Effector memory CD8-positive, alpha-beta T cell (primary cell): Measurements from ENCODE around the gene CCT8.

Experiments
- ATAC-seq: fragments of 150-1000 bp; cut with Tn5 transposase; replicated peaks from 2 replicates; pipeline ENCODE4 v1.10.0; 2021; ENCODE audit warnings: mild to moderate bottlenecking, moderate library complexity
- DNase-seq, 3 experiments: peaks; one replicate each; pipeline ENCODE4 v3.0.0; 2021
- H3K27ac Mint-ChIP-seq, 2 donors: one replicate each; pipeline ENCODE4 v1.8.0; 2022; ENCODE audit warnings: mild to moderate bottlenecking in 2 of 2, mixed read lengths in 2 of 2, moderate library complexity in 2 of 2
- H3K27me3 Mint-ChIP-seq, 2 donors: one replicate each; pipeline ENCODE4 v1.8.0; 2022; ENCODE audit warnings: mixed read lengths in 2 of 2
- H3K36me3 Mint-ChIP-seq: one replicate; pipeline ENCODE4 v1.8.0; 2022; ENCODE audit warnings: mild to moderate bottlenecking, moderate library complexity, mixed read lengths; ENCODE audit not compliant: insufficient read depth
- H3K4me1 Mint-ChIP-seq, 2 donors: one replicate each; pipeline ENCODE4 v1.8.0; 2022; ENCODE audit warnings: low read depth in 2 of 2, mixed read lengths in 2 of 2
- H3K4me3 Mint-ChIP-seq, 2 donors: one replicate each; pipeline ENCODE4 v1.8.0; 2022; ENCODE audit warnings: mild to moderate bottlenecking in 2 of 2, mixed read lengths in 2 of 2, moderate library complexity in 2 of 2
- H3K9me3 Mint-ChIP-seq, 2 donors: one replicate each; pipeline ENCODE4 v1.8.0; 2022; ENCODE audit warnings: mixed read lengths in 2 of 2

CCT8 gene

DNA sequence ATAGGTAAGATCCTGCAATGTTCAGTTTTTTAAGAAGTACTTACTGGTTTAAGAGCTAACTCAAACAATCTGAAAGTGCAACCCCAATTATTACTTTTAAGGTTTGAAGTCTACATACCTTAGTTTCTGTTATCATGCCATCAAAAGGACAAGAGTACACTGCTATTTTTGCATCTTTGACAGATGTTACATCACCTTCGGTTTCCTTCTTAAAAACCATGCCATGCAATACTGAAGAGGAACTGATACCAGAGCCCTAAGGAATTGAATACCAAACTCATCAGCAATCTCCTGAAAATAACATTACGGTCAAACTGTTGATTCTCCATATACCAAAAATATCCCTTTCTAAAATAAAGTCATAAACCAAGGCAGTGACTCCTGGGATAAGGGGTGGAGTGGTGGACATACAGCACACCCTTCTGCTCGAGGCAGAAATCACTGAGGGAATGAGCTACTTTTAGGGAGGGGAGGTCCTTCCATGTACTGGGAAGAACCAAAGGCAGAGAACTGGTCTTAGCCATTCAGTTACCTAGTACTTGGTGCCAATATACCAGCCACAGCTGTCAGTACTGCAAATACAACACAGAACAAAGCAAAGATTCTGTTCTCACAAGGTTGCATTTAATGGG lies 8.5 kb downstream of the CCT8 start:
- DNase-seq (no peak), ATAC-seq (no peak)
- Mint-ChIP-seq H3K9me3 (no peaks in the 10 kb centered on the region), H3K36me3 (peaks cover 98% of the 10 kb centered on the region), H3K27me3 (no peaks in the 10 kb centered on the region), H3K4me3 (no peak overlapping the region), H3K27ac (no peak overlapping the region), H3K4me1 (no peaks in the 10 kb centered on the region)

DNA sequence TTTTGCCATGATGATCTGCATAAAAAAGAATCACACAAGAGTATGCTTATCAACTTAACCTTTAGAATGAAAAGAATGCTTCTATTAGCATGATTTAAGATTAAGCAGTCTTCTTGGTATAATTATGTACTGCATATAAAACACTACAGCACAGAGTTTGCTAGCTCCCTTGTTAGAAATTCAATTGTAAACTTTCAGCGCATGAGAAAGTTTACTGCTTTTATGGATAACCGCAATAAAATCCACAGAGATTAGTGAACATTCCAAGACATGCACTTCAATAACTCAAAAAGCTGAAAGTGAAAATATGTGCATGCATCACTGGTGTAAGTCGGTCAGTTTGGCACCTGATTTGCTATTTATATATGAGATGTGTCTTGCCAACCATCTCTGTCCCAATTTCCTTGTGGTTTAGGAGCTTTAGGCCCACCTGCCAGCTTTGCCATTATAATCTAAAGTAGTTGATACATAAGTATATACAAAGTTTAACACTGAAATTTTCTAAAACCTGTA lies 16.9 kb downstream of the CCT8 start:
- no peaks in the 10 kb centered on the region for H3K4me1 Mint-ChIP-seq
- no peak overlapping the region for H3K4me3 Mint-ChIP-seq
- no peaks in the 10 kb centered on the region for H3K27me3 Mint-ChIP-seq
- no peak for ATAC-seq
- H3K27ac Mint-ChIP-seq = no peak overlapping the region
- DNase-seq = no peak
- H3K36me3 Mint-ChIP-seq = peaks cover 40% of the 10 kb centered on the region
- H3K9me3 Mint-ChIP-seq = no peaks in the 10 kb centered on the region

DNA sequence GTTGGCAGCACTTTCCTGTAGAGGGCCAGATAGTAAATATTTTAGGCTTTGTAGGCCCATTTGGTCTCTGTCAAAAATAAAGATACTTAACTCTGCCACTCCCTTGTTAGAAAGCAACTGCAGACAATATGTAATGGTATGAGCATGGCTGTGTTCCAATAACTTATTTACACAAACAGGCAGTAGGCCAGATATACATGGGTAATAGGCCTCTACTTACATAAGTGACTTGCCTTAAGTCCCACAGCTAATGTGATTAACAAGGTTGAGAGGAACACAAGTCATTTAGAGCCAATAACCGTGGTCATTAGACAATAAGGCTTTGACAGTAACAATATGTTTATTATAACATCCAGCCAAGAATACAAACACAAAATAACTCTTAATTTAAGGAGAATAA lies 17.4 kb downstream of the CCT8 start:
- Mint-ChIP-seq H3K36me3 (peaks cover 34% of the 10 kb centered on the region), H3K9me3 (no peaks in the 10 kb centered on the region), H3K27me3 (no peaks in the 10 kb centered on the region), H3K4me1 (no peaks in the 10 kb centered on the region), H3K27ac (no peak overlapping the region), H3K4me3 (no peak overlapping the region)
- DNase-seq = no peak
- ATAC-seq = no peak

DNA sequence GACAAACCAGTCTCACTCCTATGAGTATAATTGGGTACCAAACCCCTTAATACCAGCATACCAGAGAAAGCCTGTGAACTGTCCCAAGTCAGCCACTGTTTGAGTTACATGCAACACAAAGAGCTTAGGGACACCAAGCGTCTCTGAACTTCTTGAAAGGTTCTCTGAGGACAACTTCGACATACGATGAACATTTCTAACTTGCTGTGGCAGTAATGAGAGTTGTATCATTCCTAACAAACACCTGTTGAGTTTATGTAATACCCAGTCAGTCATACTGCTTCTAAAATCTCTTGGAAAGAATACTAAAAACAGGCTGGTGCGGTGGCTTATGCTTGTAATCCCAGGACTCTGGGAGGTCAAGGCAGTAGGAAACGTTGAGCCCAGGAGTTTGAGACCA lies 18.4 kb downstream of the CCT8 start:
- no peaks in the 10 kb centered on the region for H3K9me3 Mint-ChIP-seq
- DNase-seq (no peak), ATAC-seq (no peak)
- H3K4me3 Mint-ChIP-seq = no peak overlapping the region
- H3K4me1 Mint-ChIP-seq = no peaks in the 10 kb centered on the region
- peak overlapping the region in 1 of 2 donors; percentile 38 for H3K27ac Mint-ChIP-seq
- peaks cover 25% of the 10 kb centered on the region for H3K36me3 Mint-ChIP-seq
- H3K27me3 Mint-ChIP-seq = no peaks in the 10 kb centered on the region

DNA sequence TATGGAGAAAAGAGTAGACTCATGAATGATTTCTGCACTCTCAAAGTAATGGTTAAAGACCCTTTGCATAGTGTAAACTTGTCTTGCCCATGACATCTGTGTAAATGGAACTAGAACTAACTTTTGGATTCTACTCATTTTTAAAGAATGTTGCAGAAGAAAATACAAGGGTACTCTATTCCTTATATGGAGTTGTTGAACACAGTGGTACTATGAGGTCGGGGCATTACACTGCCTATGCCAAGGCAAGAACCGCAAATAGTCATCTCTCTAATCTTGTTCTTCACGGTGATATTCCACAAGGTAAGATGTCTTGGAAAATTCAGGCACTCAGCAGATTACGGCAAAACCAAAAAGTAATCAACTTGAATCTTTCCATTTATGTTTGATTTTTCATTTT lies 19.8 kb downstream of the CCT8 start:
- peak overlapping the region in 1 of 2 donors; percentile 31 for H3K27ac Mint-ChIP-seq
- no peaks in the 10 kb centered on the region for H3K27me3 Mint-ChIP-seq
- H3K9me3 Mint-ChIP-seq = no peaks in the 10 kb centered on the region
- H3K36me3 Mint-ChIP-seq = peaks cover 22% of the 10 kb centered on the region
- no peak overlapping the region for H3K4me3 Mint-ChIP-seq
- ATAC-seq (no peak), DNase-seq (no peak)
- no peaks in the 10 kb centered on the region for H3K4me1 Mint-ChIP-seq

DNA sequence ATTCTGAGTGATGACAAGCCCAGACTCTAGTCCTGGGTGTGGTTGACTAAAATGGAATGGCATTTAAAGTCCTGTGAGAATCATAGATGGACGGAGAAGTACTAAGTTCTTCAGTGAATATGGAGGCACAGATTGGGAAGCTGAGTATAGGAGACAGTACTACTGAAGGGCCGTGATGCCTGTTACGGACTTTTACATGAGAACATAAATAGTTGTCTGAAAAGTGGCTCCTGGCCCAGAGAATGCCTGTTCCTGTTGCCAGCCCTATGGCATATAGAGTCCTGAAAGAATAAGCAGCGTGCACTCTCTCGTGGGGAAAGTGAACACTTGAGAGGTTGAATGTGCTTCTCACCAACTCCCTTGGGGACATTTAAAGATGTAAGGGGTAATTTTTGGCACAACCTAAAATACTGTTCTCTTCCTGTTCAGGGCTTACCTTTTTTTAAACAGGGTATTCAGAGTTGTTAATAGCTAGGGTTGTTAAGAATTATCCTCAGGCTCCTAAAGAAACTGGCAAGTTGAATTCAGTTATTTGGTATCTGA lies 20.4 kb downstream of the CCT8 start:
- Mint-ChIP-seq H3K4me3 (no peak overlapping the region), H3K9me3 (no peaks in the 10 kb centered on the region), H3K4me1 (no peaks in the 10 kb centered on the region), H3K36me3 (peaks cover 19% of the 10 kb centered on the region), H3K27me3 (no peaks in the 10 kb centered on the region), H3K27ac (peak overlapping the region; percentile 13 to 31)
- DNase-seq (no peak), ATAC-seq (no peak)

DNA sequence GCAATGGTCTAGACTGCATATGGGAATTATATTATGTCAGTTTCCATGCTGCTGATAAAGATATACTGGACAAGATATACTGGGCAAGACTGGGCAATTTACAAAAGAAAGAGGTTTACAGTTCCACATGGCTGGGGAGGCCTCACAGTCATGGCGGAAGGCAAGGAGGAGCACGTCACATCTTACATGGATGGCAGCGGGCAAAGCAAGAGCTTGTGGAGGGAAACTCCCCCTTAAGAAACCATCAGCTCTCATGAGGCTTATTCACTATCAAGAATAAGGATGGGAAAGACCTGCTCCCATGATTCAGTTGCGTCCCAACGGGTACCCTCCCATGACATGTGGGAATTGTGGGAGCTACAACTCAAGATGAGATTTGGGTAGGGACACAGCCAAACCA lies 21.2 kb downstream of the CCT8 start:
- Mint-ChIP-seq H3K4me3 (no peak overlapping the region), H3K4me1 (no peaks in the 10 kb centered on the region), H3K27me3 (no peaks in the 10 kb centered on the region), H3K27ac (no peak overlapping the region), H3K9me3 (no peaks in the 10 kb centered on the region), H3K36me3 (peaks cover 19% of the 10 kb centered on the region)
- DNase-seq (no peak), ATAC-seq (no peak)

DNA sequence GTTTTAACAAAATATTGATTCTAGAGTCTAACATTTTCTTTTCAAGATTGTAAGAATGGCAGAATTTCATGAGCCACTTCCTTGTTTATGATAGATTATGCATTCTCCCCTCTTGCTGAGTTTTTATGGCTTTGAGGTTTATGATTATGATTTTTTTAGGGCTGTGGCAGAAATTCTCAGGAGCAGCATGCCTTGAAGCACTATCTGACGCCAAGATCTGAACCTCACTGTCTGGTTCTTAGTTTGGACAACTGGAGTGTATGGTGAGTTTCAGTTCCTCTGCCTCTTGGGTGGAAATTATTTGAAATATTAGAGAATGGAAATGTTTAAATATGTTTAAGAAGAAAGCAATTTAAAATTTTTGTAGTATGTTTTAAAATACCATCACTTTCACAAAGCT lies 38.8 kb downstream of the CCT8 start:
- DNase-seq (no peak), ATAC-seq (no peak)
- Mint-ChIP-seq H3K9me3 (no peaks in the 10 kb centered on the region), H3K27me3 (no peaks in the 10 kb centered on the region), H3K4me3 (no peak overlapping the region), H3K4me1 (peaks cover 7 to 15% of the 10 kb centered on the region in 2 donors), H3K36me3 (peaks cover 92% of the 10 kb centered on the region), H3K27ac (no peak overlapping the region)

DNA sequence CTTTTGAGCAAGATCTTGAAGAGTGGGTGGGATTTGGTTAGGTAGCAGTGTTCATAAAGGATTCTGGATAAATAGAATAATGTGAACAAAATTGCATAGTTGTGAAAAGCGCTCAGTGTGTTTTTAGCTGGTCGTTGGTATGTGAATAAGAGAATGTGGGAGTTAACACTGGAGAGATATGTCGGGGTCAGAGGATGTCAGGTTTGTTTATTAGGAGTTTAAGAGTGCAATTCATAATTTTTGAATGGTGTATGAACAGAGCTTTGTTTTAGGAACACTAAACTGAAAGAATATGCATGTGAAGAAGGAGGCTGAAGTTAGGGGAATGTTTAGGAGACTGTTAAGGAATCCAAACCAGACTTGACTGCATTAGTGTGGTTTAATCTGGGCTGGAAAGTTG lies 39.6 kb downstream of the CCT8 start:
- peaks cover 8 to 22% of the 10 kb centered on the region in 2 donors for H3K4me1 Mint-ChIP-seq
- H3K27me3 Mint-ChIP-seq = no peaks in the 10 kb centered on the region
- no peaks in the 10 kb centered on the region for H3K9me3 Mint-ChIP-seq
- no peak for ATAC-seq
- H3K36me3 Mint-ChIP-seq = peaks cover 94% of the 10 kb centered on the region
- H3K4me3 Mint-ChIP-seq = no peak overlapping the region
- H3K27ac Mint-ChIP-seq = peak overlapping the region in 1 of 2 donors; percentile 5
- DNase-seq = no peak

DNA sequence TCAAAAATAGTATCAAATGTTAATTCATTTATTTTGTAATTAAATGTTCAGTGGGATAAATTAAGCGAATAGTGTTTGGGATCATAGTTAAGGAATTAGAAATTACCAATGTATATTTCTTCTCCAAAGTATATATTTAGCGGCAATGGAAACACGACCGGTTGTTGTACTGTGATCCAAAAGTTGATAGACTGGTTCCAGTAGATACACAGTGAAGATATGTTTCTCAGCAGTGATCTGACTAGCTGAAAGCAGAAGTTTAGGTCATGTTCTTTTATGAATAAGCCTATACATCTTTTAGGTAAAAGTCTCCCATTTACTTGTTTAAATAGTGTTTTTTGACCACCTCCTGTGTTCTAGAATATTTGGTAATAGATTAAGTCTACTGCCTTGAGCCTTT lies 40.1 kb downstream of the CCT8 start:
- Mint-ChIP-seq H3K27ac (peak overlapping the region in 1 of 2 donors; percentile 5), H3K9me3 (no peaks in the 10 kb centered on the region), H3K4me3 (no peak overlapping the region), H3K27me3 (no peaks in the 10 kb centered on the region), H3K4me1 (peaks cover 8 to 22% of the 10 kb centered on the region in 2 donors), H3K36me3 (peaks cover 94% of the 10 kb centered on the region)
- no peak for ATAC-seq
- DNase-seq = no peak

DNA sequence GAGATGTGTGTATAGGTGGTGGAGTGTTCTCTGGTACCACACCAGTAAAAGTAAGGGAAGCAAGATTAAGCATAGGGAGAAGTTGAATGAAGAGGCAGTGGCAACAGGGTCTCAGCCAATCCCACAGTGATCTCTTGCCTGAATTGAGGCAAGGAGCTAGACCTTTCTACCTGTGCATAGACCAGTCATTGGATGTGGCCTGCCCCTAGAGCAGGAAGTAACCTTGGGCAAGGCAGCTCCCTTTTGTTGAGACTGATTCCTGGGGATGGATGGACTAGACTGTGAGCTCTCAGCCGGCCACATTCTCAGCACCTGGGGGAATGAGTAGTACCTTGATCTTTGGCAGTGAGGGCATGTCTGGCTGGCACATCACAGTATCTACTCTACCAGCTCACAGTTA lies 42.5 kb downstream of the CCT8 start:
- no peak for DNase-seq
- ATAC-seq = no peak
- H3K4me3 Mint-ChIP-seq = no peak overlapping the region
- peaks cover 15 to 31% of the 10 kb centered on the region in 2 donors for H3K4me1 Mint-ChIP-seq
- no peaks in the 10 kb centered on the region for H3K9me3 Mint-ChIP-seq
- no peak overlapping the region for H3K27ac Mint-ChIP-seq
- peaks cover 81% of the 10 kb centered on the region for H3K36me3 Mint-ChIP-seq
- no peaks in the 10 kb centered on the region for H3K27me3 Mint-ChIP-seq

DNA sequence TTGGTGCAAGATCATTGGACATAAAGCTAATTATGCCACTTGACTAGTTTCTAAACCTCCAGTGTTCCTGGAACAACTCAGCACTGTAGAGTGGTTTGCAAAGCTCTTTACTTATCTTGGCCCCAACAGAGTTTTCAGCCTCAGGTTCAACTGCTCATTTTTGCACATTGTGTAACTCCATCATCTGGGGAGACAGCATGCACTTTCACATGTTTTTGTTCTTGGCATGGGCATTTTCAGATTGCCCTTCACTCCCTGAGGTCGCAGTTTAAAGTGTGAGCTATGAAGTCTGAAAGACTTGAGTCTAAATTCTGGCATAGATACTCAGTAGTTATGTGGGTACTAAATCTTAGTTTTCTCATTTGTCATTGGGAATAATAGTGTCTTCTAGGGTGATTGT lies 43.9 kb downstream of the CCT8 start:
- peaks cover 81% of the 10 kb centered on the region for H3K36me3 Mint-ChIP-seq
- H3K9me3 Mint-ChIP-seq = no peaks in the 10 kb centered on the region
- H3K4me1 Mint-ChIP-seq = peaks cover 26 to 44% of the 10 kb centered on the region in 2 donors
- ATAC-seq (no peak), DNase-seq (no peak)
- H3K4me3 Mint-ChIP-seq = no peak overlapping the region
- H3K27me3 Mint-ChIP-seq = no peaks in the 10 kb centered on the region
- no peak overlapping the region for H3K27ac Mint-ChIP-seq

DNA sequence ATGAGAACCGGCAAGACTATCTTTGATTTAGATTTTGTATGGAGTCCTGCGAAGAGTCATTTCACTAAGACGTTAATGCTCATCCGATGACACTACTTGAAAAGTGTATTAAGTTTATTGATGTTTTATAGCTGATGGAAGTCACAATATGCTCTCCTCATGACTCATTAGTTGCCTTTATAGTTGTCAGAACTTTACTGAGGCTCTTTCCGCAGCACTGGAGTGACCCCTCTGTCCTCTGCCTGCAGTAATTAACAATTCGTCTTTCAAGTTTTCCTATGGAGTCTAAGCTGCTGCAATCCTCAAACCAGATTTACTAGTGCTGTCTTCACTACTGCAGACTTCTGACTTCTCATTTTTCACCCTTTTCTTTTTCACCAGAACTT lies 48.1 kb downstream of the CCT8 start:
- H3K27me3 Mint-ChIP-seq = no peaks in the 10 kb centered on the region
- peaks cover 29 to 56% of the 10 kb centered on the region in 2 donors for H3K4me1 Mint-ChIP-seq
- peak overlapping the region; percentile 99 for H3K27ac Mint-ChIP-seq
- no peaks in the 10 kb centered on the region for H3K9me3 Mint-ChIP-seq
- peaks cover 60% of the 10 kb centered on the region for H3K36me3 Mint-ChIP-seq
- H3K4me3 Mint-ChIP-seq = peak overlapping the region; percentile 96
- ATAC-seq = peak; percentile 5
- no peak for DNase-seq

DNA sequence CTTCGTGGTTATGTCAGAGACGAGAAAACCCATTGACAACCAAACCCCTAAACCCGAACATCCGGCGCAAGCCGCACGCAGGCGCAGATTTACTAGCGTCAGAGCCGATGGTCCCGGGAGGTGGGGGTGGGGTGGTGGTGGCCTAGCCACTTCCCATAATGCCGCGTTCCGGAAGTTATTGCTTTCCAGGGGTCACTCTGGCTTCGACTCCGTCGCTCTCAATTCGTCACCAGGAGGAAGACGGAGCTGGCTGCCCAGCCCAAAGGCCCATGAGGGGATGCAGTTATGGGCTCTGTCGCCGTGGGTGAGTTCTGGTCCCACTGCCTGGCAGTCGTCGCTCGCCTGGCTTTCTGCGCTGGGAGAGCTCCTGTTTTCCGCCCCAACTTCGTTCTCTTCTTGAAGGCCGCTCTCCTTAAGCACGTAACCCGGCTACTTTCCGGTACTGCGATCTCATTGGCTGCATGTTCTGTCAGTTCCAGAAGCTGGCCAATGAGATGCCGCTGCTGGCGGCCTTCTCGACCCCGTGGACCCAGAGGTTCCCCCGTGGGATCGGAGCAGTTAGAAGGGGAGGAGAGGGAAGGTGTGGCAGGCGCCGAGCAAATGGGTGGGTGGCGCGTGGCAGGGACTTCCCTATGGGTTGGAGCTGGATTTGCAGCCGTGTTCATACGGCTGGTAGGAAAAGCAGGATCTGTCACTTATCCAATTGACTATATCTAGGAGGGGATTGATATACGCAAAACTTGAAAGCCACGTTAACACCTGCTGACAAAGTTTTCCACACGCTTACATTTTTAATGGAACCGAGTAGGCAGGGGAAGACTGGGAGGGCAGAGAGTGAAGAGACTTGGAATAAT lies 48.7 kb downstream of the CCT8 start, which contains the start of gene USP16:
USP16 (plus strand) TSS at position 195 of the 854 bp plus-strand sequence. CDS start 3,246 bp downstream, outside the sequence.
- H3K27me3 Mint-ChIP-seq = no peaks in the 10 kb centered on the region
- H3K36me3 Mint-ChIP-seq = peaks cover 55% of the 10 kb centered on the region
- peaks cover 32 to 52% of the 10 kb centered on the region in 2 donors for H3K4me1 Mint-ChIP-seq

More for the DNA sequence above, 48.7 kb downstream of the CCT8 start, which contains the start of gene USP16:
- Mint-ChIP-seq H3K27ac (peak within 1 kb of the TSS; percentile 99), H3K4me3 (peak within 1 kb of the TSS; percentile 96), H3K9me3 (no peaks in the 10 kb centered on the region)
- ATAC-seq = peak; percentile 86
- peak; percentile 91 to 95 (median 92) for DNase-seq
